B cell (primary cell): ENCODE results near the gene ITGA6. TPM values are rescaled to one million over a fixed set of nuclear protein-coding genes. Genes with fewer than 3 reads are reported as not detected.
"Not testable (repeated sequence)": the region's sequence is repeated elsewhere in the genome, so short reads cannot be mapped to it uniquely, and the experiment has no call there.

Experiments used
- ATAC-seq: fragments of 200-7000 bp; cut with Tn5 transposase; one replicate; pipeline ENCODE4 v1.10.0; 2021; ENCODE audit warnings: low read depth, mild to moderate bottlenecking, moderate number of reproducible peaks, moderate library complexity
- CTCF ChIA-PET: fragments of 350-600 bp; sonication (Branson Sonifier 250); formaldehyde crosslinking; loops from one replicate; lab custom pipeline; 2021; ENCODE audit warnings: antibody characterized with exemption, inconsistent platforms; lab: Charles Lee
- POLR2A ChIA-PET: fragments of 350-600 bp; sonication (Branson Sonifier 250); formaldehyde crosslinking; loops from one replicate; lab custom pipeline; 2021; ENCODE audit warnings: antibody characterized with exemption; lab: Charles Lee
- DNase-seq: peaks from one replicate; pipeline ENCODE4 v3.0.0; 2013
- H2AFZ ChIP-seq: 2 replicates; pipeline ENCODE4 v1.6.1; 2012; ENCODE audit warnings: mild to moderate bottlenecking, low read depth, low read length; ENCODE audit not compliant: insufficient read depth, poor library complexity, severe bottlenecking
- H3K27ac ChIP-seq, 2 donors: 1 replicate in 1 of 2; 2 replicates in 1 of 2; pipeline ENCODE4 v1.5.1; 2012 to 2013; ENCODE audit warnings: low read length in 2 of 2, mild to moderate bottlenecking in 2 of 2, moderate library complexity in 1 of 2
- H3K27me3 ChIP-seq, 4 experiments: fragments of 200-600 bp in 1 of 4; sonication (generic) in 1 of 4; replicated peaks in 1 of 4; 1 replicate in 2 of 4; 2 replicates in 2 of 4; pipeline versions ENCODE4 v1.6.1 to v1.7.0; 2013 to 2016; ENCODE audit warnings: low read length in 3 of 4, mild to moderate bottlenecking in 2 of 4, mixed read lengths in 1 of 4, moderate library complexity in 1 of 4; ENCODE audit not compliant: insufficient read depth in 4 of 4, control insufficient read depth in 3 of 4; ENCODE audit errors: control extremely low read depth in 1 of 4
- H3K36me3 ChIP-seq, 2 experiments: replicated peaks in 1 of 2; 1 replicate in 1 of 2; 2 replicates in 1 of 2; pipeline versions ENCODE4 v1.6.1 to v1.7.1; 2013; ENCODE audit warnings: low read length in 1 of 2; ENCODE audit not compliant: insufficient read depth in 2 of 2, control insufficient read depth in 1 of 2; ENCODE audit errors: control extremely low read depth in 1 of 2, extremely low read depth in 1 of 2
- H3K4me1 ChIP-seq, 2 donors: fragments of 200-600 bp in 1 of 2; sonication (generic) in 1 of 2; 1 replicate in 1 of 2; 2 replicates in 1 of 2; pipeline versions ENCODE4 v1.5.1 to v1.6.1; 2013 to 2017; ENCODE audit warnings: low read length in 2 of 2; ENCODE audit not compliant: control insufficient read depth in 2 of 2, insufficient read depth in 2 of 2
- H3K4me2 ChIP-seq: replicated peaks from 2 replicates; pipeline ENCODE3; 2012; ENCODE audit warnings: mild to moderate bottlenecking, low read depth, low read length; ENCODE audit not compliant: poor library complexity, severe bottlenecking
- H3K4me3 ChIP-seq, 5 experiments: fragments of 200-600 bp in 1 of 5; sonication (generic) in 1 of 5; 1 replicate in 3 of 5; 2 replicates in 2 of 5; pipeline versions ENCODE4 v1.5.1 to v1.7.0; 2011 to 2016; ENCODE audit warnings: low read length in 4 of 5, mild to moderate bottlenecking in 4 of 5, low read depth in 2 of 5, control low read depth in 1 of 5, moderate library complexity in 1 of 5; ENCODE audit not compliant: insufficient read depth in 1 of 5; ENCODE audit errors: control extremely low read depth in 1 of 5, extremely low read depth in 1 of 5
- H3K79me2 ChIP-seq: fragments of 200-600 bp; sonication (generic); one replicate; pipeline ENCODE4 v1.6.0; 2016; ENCODE audit warnings: low read length; ENCODE audit not compliant: control insufficient read depth, insufficient read depth
- H3K9ac ChIP-seq: fragments of 200-600 bp; sonication (generic); 2 replicates; pipeline ENCODE4 v1.6.1; 2017; ENCODE audit warnings: mild to moderate bottlenecking, low read length, moderate library complexity
- H3K9me3 ChIP-seq, 3 donors: one replicate each; pipeline versions ENCODE4 v1.6.1 to v1.7.1; 2013; ENCODE audit warnings: low read length in 2 of 3; ENCODE audit not compliant: control insufficient read depth in 2 of 3, insufficient read depth in 1 of 3; ENCODE audit errors: control extremely low read depth in 1 of 3
- H4K20me1 ChIP-seq: 2 replicates; pipeline ENCODE4 v1.6.0; 2012; ENCODE audit warnings: mild to moderate bottlenecking, low read length; ENCODE audit not compliant: insufficient read depth, control insufficient read depth, poor library complexity, severe bottlenecking
- H3K27ac Mint-ChIP-seq: one replicate; pipeline ENCODE4 v1.8.0; 2021; ENCODE audit warnings: mixed read lengths
- H3K27me3 Mint-ChIP-seq: one replicate; pipeline ENCODE4 v1.8.0; 2021; ENCODE audit warnings: mixed read lengths
- H3K4me1 Mint-ChIP-seq: one replicate; pipeline ENCODE4 v1.8.0; 2021; ENCODE audit warnings: mixed read lengths
- H3K4me3 Mint-ChIP-seq: one replicate; pipeline ENCODE4 v1.8.0; 2021; ENCODE audit warnings: mixed read lengths
- H3K9me3 Mint-ChIP-seq: one replicate; pipeline ENCODE4 v1.8.0; 2022; ENCODE audit warnings: mixed read lengths; ENCODE audit not compliant: insufficient read depth
- EZH2 ChIP-seq: IDR thresholded peaks from 2 replicates; pipeline ENCODE4 v1.6.1; 2012; ENCODE audit warnings: borderline replicate concordance, low read depth, mild to moderate bottlenecking, moderate library complexity, low read length; ENCODE audit not compliant: insufficient read depth, poor library complexity, severe bottlenecking
- WGBS: methylation state at CpG from one replicate; pipeline ENCODE4 v1.1.5; 2013; ENCODE audit warnings: missing lambda C conversion rate; ENCODE audit not compliant: insufficient coverage; 5-methylcytosine and 5-hydroxymethylcytosine counted together
- intact Hi-C: fragments of 100-400 bp; cut with micrococcal nuclease; formaldehyde crosslinking; loops from one replicate; pipeline ENCODE4 v1.10.0; 2022
- polyA plus RNA-seq: library from polyadenylated mRNA; depleted of rRNA; stranded (reverse); fragments of >200 nt; gene quantifications from 2 replicates; pipeline ENCODE4 v1.2.3, GENCODE V29; 2012
- total RNA-seq, 2 donors: library from RNA; stranded (reverse); fragments of 120-200 nt in 1 of 2; gene quantifications; 1 replicate in 1 of 2; 2 replicates in 1 of 2; pipeline versions ENCODE4 v1.2.3 to v1.2.4, GENCODE V29; 2013 to 2022
- TF ChIP-seq, protein P1 (sequence below): fragments of 200-600 bp; IDR thresholded peaks from one replicate; pipeline ENCODE4 v1.8.0; 2022; ENCODE audit warnings: antibody characterized with exemption, mild to moderate bottlenecking

ITGA6 gene
- total and polyA plus RNA-seq, 2 donors (not counting 1 experiment from before 2014, with no cell fraction given) = 0.17 to 0.98 TPM

DNA sequence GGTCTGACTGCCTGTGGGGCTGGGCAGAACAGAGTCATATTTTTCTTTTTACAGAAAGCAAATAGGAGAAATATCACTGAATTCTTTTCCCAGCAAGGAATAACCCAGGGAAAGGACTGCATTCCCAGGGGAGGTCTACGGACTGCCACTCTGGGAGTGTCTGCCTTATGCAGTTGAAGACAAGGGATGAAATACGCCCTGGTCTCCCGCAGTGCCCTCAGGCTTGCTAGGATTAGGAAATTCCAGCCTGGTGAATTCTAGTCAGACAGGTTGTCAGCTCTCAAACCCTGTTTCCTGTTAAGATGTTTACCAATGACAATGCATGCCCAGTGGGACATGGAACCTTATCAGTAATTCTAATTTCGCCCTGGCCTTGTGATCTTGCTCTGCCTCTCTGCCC is 98.2 kb downstream of the ITGA6 start:
- intact Hi-C loops = no loop called here
- H3K9ac ChIP-seq = no peak overlapping the region
- no peaks in the 10 kb centered on the region for H3K4me1 ChIP-seq
- H3K4me2 ChIP-seq = no peak overlapping the region
- no peak overlapping the region for H2AFZ ChIP-seq
- H3K4me1 Mint-ChIP-seq = no peaks in the 10 kb centered on the region
- no peaks in the 10 kb centered on the region for H3K27me3 Mint-ChIP-seq
- no peak for TF ChIP-seq EZH2
- TF ChIP-seq, protein P1, sequence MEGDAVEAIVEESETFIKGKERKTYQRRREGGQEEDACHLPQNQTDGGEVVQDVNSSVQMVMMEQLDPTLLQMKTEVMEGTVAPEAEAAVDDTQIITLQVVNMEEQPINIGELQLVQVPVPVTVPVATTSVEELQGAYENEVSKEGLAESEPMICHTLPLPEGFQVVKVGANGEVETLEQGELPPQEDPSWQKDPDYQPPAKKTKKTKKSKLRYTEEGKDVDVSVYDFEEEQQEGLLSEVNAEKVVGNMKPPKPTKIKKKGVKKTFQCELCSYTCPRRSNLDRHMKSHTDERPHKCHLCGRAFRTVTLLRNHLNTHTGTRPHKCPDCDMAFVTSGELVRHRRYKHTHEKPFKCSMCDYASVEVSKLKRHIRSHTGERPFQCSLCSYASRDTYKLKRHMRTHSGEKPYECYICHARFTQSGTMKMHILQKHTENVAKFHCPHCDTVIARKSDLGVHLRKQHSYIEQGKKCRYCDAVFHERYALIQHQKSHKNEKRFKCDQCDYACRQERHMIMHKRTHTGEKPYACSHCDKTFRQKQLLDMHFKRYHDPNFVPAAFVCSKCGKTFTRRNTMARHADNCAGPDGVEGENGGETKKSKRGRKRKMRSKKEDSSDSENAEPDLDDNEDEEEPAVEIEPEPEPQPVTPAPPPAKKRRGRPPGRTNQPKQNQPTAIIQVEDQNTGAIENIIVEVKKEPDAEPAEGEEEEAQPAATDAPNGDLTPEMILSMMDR = no peak
- no peaks in the 10 kb centered on the region for H3K27me3 ChIP-seq
- DNase-seq (no peak), ATAC-seq (no peak)
- H3K9me3 Mint-ChIP-seq = peaks cover 10% of the 10 kb centered on the region
- no peak overlapping the region for H3K4me3 Mint-ChIP-seq
- no peak overlapping the region for H3K27ac Mint-ChIP-seq
- no peak overlapping the region for H3K4me3 ChIP-seq
- H3K27ac ChIP-seq = no peak overlapping the region
- CTCF ChIA-PET = no interaction called here
- WGBS = 91% methylated on average over 4 of the region's 4 CpGs
- H3K36me3 ChIP-seq = peaks cover 0 to 5% of the 10 kb centered on the region in 2 experiments
- H3K79me2 ChIP-seq = no peaks in the 10 kb centered on the region
- POLR2A ChIA-PET = no interaction called here
- peaks cover 0 to 17% (median 10%) of the 10 kb centered on the region in 3 donors for H3K9me3 ChIP-seq
- no peaks in the 10 kb centered on the region for H4K20me1 ChIP-seq

DNA sequence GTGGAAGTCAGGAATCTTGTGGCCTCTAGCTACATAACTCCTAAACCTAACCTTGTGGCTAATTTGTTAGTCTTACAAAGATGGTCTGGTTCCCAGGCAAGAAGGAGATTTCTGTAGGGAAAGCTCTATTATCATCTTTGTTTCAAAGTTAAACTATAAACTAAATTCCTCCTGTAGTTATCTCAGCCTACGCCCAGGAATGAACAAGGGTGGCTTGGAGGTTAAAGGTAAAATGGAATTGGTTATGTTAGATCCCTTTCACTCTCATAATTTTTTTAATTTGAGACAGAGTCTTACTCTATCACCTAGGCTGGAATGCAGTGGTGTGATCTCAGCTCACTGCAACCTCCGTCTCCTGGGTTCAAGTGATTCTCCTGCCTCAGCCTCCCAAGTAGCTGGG is 103.9 kb downstream of the ITGA6 start:
- no peaks in the 10 kb centered on the region for H3K27me3 ChIP-seq
- no CpG with 5 or more reads among the region's 2 CpGs for WGBS
- no peaks in the 10 kb centered on the region for H3K4me1 Mint-ChIP-seq
- intact Hi-C loops = no loop called here
- H3K79me2 ChIP-seq = peaks cover 11% of the 10 kb centered on the region
- H3K9me3 ChIP-seq = peaks cover 6 to 35% (median 34%) of the 10 kb centered on the region in 3 donors
- no peaks in the 10 kb centered on the region for H3K27me3 Mint-ChIP-seq
- H3K4me1 ChIP-seq = no peaks in the 10 kb centered on the region
- peaks cover 8% of the 10 kb centered on the region for H3K9me3 Mint-ChIP-seq
- DNase-seq (no peak), ATAC-seq (no peak)
- no peak for TF ChIP-seq EZH2
- TF ChIP-seq, protein P1 = no peak
- H3K4me3 Mint-ChIP-seq = no peak overlapping the region
- H3K36me3 ChIP-seq = peaks cover 6 to 7% of the 10 kb centered on the region in 2 experiments
- no peak overlapping the region for H3K4me2 ChIP-seq
- no peak overlapping the region for H3K9ac ChIP-seq
- CTCF ChIA-PET = no interaction called here
- H3K4me3 ChIP-seq = no peak overlapping the region
- no peaks in the 10 kb centered on the region for H4K20me1 ChIP-seq
- H2AFZ ChIP-seq = no peak overlapping the region
- POLR2A ChIA-PET = no interaction called here
- no peak overlapping the region for H3K27ac ChIP-seq
- no peak overlapping the region for H3K27ac Mint-ChIP-seq

DNA sequence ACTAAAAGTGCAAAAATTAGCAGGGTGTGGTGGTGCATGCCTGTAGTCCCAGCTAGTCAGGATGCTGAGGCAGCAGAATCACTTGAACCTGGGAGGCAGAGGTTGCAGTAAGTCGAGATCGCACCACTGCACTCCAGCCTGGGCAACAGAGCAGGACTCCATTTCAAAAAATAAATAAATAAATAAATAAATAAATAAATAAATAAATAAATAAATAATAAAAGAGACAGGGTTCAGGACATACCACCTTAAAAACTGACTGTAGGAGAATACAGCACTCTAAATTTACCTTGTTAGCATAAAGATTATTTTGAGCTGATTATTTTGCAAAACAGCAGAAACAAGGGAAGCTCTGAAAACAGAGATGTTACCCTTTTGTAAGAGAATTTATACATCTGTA is 105.1 kb downstream of the ITGA6 start:
- H3K4me3 Mint-ChIP-seq, H3K9me3 Mint-ChIP-seq, H3K4me2 ChIP-seq, H2AFZ ChIP-seq, intact Hi-C loops, H3K27me3 ChIP-seq, DNase-seq, H4K20me1 ChIP-seq, H3K27ac ChIP-seq, H3K4me1 Mint-ChIP-seq, POLR2A ChIA-PET, ATAC-seq, H3K9ac ChIP-seq, H3K27ac Mint-ChIP-seq, H3K27me3 Mint-ChIP-seq, H3K4me3 ChIP-seq, H3K36me3 ChIP-seq, H3K4me1 ChIP-seq, CTCF ChIA-PET: not testable (repeated sequence)
- H3K79me2 ChIP-seq = peaks cover 11% of the 10 kb centered on the region
- H3K9me3 ChIP-seq = peaks cover 6 to 38% (median 26%) of the 10 kb centered on the region in 3 donors
- no CpG with 5 or more reads among the region's 2 CpGs for WGBS
